Fibroblast of skin of right quadriceps (primary cell): ENCODE measurements around the gene SHC3.
"Not testable (repeated sequence)": the region's sequence is repeated elsewhere in the genome, so short reads cannot be mapped to it uniquely, and the experiment has no call there.

ENCODE experiments used
- DNase-seq: peaks from one replicate; pipeline ENCODE4 v3.0.0-alpha.2; 2013

SHC3 gene

GRCh38 chr9:89177944-89178829 lies at the start of gene SHC3:
Gene SHC3, minus strand, starts transcription at chr9:89178818. Its CDS starts 358 bp downstream, at chr9:89178460.
- DNase-seq = peak; percentile 56

- DNase-seq = no peak
Measured at GRCh38 chr9:89225991-89226471, 47.4 kb upstream of the SHC3 start.

DNA sequence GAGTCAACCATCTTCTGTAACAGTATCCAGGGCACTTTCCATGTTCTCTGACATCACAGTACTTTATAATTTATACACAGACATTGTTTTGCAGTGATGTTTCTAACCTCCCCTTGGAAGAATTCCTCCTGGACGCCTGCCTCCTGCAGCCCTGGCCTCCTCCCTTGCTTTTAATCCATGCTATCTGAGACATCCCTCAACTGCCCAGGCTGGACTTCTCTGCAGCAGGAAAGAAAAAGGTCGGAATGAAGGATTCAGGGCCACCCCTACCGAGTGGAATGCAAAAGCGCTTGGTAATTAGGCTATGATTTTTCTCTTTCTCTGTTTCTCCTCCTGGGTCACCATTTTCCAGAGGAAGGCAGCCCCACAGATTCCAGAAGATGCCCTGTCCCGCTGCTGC lies 47.0 kb upstream of the SHC3 start:
- no peak for DNase-seq

DNA sequence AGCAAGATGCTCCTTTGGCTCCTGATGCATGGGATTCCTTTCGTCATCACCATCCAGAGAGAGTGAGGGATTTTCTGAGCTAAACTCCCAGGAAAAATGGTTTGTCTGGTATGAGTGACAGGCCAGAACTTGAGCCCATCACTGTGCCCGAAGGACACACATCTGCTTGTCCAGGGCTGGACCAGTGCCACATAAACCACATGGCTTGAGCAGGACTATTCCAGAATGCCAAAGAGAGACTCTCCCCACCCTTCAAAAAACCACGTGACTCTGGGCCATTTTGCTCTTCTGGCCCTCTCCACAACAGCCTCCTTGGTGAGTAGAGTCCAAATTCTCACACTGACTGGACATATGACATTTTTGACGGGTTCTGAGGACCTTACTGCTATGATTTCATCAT lies 46.4 kb upstream of the SHC3 start:
- DNase-seq = no peak

DNA sequence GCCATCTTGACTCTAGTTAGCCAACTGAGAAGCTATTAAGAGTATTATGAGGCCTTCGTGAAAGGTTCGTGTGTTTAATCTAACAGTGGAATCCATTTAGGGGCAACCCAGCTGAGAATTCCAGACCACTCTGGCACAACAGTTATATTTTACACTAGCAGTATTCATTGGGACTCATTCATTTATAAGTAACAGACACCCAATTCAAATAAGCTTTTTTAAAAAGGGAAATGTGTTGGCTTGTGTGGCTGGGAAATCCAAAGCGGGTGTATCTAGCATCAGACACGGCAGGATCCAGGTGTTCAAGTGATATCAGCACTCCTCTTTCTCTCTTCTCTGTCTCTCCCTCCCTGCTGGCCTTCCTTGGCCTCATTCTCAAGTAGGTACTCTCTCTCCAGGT lies 46.0 kb upstream of the SHC3 start:
- DNase-seq = no peak

- no peak for DNase-seq
Measured at GRCh38 chr9:89223396-89223977, 44.9 kb upstream of the SHC3 start.

GRCh38 chr9:89219637-89220036 lies 41.0 kb upstream of the SHC3 start:
- no peak for DNase-seq

DNA sequence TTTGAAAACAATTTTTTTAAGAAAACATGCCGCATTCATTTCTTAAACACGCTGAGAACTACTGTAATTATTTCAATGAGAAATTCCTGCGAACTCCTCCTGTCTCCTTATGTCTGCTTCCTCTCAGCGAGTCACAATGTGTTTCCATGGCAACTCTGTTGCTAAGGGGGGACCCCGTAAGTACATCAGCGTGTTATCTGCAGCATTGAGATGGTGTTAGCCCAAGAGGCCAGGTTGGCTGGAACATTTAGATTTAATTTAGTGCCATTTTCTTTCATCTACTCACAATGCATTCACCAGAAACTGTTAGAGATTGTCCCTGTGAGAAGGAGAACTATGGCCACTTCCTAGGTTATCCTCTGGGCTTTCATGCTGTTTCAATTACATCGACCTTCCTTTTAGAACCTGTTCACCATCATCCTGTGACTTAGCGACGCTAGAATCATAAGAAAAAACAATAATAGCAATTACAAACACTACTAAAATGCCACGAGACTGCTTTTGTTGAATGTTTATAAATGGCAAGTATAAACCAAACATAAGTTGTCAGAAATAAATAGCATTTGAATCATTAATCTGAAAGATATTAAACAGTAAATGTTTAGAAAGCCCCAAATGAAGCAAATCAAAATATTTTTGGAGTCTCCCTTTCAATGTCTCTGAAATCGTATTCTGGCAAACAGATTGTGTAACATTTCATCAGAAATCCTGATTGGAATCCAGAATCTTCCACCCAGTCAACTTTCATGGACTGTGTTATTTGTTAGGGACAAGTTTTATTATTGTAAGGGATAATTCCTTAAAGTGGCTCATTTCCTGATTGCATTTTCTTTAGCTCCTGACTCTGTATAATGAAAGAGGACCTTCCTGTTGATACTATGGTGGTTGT lies 39.7 kb upstream of the SHC3 start:
- DNase-seq = peak; percentile 29

DNA sequence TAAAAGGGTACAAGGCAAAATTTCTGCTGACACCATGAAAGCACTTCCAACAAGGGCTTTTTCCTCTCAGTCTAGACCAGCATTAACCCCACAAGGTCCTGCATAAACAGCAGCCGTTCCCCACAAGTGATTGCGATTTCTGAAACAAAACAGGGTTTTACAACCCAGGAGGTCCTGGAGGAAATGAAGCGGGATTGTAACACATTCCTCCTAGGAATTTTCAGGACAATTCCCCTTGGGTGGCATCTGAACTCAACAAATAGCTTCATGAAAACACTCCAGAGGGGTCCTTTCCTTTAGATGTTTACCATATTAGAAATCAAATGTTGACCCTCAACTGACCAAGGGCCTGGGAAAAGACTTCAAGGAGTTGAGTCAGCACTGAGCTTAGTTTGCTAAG lies 36.7 kb upstream of the SHC3 start:
- no peak for DNase-seq

DNA sequence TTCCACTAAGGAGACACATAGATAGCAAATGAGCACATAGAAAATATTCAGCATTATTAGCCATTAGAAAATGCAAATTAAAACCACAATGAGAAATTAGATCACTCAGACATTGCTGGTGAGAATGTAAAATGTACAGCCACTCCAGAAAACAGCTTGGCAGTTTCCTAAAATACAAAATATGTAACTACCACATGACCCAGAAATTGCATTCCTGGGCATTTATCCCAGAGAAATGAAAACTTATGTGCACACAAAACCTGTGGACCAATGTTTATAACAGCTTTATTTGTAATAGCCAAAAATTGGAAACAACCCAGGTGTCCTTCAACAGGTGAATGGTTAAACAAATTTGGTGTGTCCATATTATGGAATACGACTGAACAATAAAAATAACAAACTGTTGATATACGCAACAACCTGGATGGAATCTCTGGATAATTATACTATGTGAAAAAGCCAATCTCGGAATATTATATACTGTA lies 34.8 kb upstream of the SHC3 start:
- DNase-seq = no peak

GRCh38 chr9:89212171-89212570 lies 33.6 kb upstream of the SHC3 start:
- no peak for DNase-seq

DNA sequence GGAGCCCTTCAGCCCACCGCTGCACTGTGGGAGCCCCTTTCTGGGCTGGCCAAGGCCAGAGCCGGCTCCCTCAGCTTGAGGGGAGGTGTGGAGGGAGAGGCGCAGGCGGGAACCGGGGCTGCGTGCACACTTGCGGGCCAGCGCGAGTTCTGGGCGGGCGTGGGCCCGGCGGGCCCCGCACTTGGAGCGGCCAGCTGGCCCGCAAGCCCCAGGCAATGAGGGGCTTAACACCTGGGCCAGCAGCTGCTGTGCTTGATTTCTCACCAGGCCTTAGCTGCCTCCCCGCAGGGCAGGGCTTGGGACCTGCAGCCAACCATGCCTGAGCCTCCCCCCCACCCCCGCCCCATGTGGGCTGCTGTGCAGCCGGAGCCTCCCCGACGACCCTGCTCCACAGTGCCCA lies 30.7 kb upstream of the SHC3 start:
- not testable (repeated sequence) for DNase-seq

- DNase-seq = no peak
Measured at GRCh38 chr9:89207026-89207425, 28.4 kb upstream of the SHC3 start.

GRCh38 chr9:89204801-89205200 lies 26.2 kb upstream of the SHC3 start:
- no peak for DNase-seq

DNA sequence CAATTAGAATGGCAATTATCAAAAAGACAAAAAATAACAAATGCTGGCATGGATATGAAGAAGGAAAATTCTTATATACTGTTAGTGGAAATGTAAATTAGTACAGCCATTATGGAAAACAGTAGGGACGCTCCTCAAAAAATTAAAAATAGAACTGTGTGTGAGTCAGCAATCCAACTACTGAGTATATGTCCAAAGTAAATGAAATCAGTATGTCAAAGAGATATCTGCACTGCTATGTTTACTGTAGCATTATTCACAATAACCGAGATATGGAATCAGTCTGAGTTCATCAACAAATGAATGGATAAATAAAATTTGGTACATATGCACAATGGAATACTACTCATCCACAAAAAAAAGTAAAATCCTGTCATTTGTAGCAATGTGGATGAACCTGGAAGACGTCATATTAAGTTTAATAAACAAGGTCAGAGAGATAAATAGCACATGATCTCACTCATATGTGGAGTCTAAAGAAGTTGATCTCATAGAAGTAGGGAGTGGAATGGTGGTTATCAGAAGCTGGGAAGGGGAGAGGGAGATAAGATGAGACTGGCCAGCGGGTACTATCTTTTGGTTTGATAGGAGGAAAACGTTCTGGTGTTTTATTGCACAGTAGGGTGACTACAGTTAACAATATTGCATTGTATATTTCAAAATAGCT lies 16.6 kb upstream of the SHC3 start:
- DNase-seq = no peak

DNA sequence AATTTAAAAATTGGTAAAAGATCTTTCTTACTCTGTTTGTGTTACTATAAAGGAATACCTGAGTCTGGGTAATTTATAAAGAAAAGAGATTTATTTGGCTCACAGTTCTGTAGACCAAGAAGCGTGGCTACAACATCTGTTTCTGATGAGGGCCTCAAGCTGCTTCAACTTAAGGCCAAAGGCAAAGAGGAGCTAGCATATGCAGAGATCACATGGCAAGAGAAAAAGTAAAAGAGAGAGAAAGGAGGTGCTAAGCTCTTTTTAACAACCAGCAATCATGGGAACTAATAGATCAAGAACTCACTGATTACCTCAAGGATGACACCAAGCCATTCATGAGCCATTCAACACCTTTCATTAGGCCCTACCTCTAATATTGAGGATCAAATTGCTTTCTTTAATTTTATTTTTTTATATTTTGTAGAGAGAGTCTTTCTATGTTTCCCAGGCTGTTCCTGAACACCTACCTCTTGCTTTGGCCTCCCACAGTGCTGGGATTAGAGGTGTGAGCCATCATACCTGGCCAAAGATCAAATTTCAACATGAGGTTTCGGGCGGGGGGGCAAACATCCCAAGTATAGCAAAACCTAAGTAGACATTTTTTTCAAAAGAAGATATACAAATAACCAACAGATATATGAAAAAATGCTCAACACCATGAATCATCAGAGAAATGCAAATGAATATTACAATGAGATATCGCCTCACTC lies 16.0 kb upstream of the SHC3 start:
- DNase-seq = no peak

DNA sequence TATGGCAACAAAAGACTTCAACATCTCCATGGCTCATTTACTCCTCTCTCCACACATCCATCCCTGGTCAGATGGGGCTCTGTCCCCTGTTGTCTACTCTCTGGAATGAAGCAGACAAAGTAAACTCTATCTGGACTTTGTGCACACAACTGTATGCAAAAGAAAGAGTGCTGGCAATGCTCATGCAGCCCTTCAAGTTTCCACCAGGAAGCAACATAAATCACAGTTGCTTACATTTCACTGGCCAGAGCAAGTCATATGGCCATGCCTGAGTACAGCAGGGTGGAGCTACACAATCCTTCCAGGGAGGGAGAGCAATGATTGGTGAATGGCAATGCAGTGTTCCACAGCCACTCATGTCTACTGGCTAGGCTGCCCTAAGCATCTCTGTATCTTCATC lies 12.4 kb upstream of the SHC3 start:
- no peak for DNase-seq

DNA sequence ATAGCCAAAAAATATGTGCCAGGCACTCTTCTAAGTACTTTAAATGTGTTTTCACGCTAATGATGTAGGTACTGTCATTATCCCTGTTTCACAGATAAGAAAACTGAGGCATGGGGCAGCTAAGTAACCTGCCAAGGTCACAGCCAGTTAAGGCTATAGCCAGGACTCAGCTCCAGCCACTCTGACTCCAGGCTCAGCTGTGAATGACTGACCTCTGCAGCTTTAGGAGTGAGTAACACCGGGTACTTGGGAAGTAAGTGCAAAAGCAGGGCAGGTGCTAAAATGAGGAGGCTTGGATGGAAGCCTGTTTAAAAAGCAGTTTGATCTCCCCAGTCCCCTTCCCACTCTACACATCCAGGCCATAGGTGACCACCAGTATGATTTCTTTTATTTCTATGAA lies 10.6 kb upstream of the SHC3 start:
- DNase-seq = no peak

GRCh38 chr9:89187950-89188349 lies 9.3 kb upstream of the SHC3 start:
- no peak for DNase-seq

DNA sequence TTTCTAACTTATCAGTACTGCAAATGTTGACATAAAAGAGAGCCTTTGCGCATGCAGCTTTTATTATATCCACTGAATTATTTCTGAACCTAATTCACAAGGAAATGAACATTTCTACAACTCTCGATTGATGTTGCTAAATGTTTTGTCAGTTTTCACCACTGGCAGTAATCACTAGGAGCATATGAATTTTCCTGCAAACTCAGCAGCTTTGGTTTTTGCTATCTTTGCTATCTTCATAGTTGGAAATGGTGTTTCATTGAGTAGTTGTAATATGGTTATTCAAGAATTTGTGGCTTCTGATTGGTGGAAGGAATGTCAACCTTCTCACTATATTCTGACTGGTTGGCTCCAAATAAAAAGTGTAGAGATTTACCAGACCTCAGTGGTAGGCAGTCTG lies 8.9 kb upstream of the SHC3 start:
- DNase-seq = no peak

DNA sequence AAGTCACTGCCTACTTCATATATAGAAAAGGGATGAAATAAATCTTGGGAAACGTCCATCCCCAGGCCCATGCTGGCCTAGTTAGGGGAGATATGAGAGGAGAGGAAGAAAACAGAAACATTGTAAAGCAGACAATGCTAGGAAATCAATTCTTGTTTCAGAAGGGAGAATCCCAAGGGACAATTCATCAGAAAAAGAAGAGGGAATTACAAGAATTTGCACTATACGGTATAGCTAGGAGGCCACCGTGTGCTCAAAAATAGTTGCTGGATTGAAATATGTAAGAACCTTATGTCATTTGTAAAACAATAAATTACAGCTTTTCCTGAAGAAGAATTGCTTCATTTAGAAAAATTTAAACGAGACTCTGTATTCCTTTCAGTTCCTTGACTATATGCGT lies 8.3 kb upstream of the SHC3 start:
- no peak for DNase-seq

DNA sequence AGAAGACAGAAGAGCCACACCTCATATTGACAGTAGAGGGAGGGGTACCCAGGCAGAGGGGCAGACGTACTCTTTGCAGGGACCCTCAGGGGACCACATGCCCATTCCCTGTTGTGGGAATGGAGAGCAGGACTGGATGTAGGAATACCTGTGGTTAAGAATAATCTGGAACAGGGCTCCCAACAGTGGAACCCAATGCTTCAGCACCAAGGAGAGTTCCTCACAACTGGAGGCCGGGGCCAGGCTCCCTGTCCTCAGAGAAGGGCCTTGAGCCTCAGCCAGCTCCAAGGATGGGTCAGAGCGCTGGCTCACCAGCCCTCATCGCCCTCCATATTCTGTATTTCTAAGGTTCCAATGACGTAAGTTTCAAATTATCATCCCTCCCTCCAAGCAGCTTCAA lies 7.4 kb upstream of the SHC3 start:
- DNase-seq = peak; percentile 31
